Cardiac septum (tissue), 1 donor: Measurements from ENCODE around the gene KRT27. TPM values are rescaled to one million over a fixed set of nuclear protein-coding genes. Genes with fewer than 3 reads are reported as not detected.
"Not testable (repeated sequence)": the region's sequence is repeated elsewhere in the genome, so short reads cannot be mapped to it uniquely, and the experiment has no call there.

Experiments used
- DNase-seq: peaks from one replicate; pipeline ENCODE4 v3.0.0-alpha.2; 2020; ENCODE audit warnings: low spot score
- intact Hi-C: fragments of 100-400 bp; cut with DNase I; formaldehyde crosslinking; loops from one replicate; pipeline ENCODE4 v1.14.0; 2022
- long read RNA-seq: library from polyadenylated mRNA; unstranded; transcript quantifications from one replicate; pipeline ENCODE4 v2.0.0, GENCODE V29; 2021
- total RNA-seq: library from RNA; stranded (reverse); fragmentation: NEBNext Ultra II Directional; extraction: Animal tissue kit (Norgen Biotek cat#: 25700); gene quantifications from one replicate; pipeline ENCODE4 v1.2.1, GENCODE V29; 2021
- donor health status: DM: no; HTN: no; CAD: no.

Gene KRT27, protein sequence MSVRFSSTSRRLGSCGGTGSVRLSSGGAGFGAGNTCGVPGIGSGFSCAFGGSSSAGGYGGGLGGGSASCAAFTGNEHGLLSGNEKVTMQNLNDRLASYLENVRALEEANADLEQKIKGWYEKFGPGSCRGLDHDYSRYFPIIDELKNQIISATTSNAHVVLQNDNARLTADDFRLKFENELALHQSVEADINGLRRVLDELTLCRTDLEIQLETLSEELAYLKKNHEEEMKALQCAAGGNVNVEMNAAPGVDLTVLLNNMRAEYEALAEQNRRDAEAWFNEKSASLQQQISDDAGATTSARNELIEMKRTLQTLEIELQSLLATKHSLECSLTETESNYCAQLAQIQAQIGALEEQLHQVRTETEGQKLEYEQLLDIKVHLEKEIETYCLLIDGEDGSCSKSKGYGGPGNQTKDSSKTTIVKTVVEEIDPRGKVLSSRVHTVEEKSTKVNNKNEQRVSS
- total RNA-seq: not detected
- long read RNA-seq: 0 reads

DNA sequence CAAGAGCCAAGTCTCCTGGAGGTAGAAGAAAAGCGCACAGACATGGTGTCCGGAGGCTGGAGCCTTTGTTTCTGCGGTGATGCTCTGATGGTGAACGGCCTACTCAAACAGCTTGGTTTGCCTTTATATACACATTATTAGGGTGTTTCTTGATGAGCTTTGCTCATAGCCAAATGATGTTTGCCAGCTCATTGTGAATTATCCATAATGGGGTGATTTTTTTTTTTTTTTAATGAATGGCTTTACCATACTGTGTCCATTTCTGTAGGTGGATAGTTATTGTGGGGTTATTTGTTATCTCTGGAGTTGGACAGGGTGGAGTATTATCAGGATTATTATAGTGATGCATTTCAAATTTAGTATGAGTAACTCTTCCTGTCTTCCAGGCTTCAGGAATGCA, at the start of gene KRT27:
Gene KRT27, minus strand, starts transcription at position 101 of the 400 bp plus-strand sequence. Its CDS starts 57 bp downstream, at position 44.
- no peak for DNase-seq
- intact Hi-C loops: no loop called here

DNA sequence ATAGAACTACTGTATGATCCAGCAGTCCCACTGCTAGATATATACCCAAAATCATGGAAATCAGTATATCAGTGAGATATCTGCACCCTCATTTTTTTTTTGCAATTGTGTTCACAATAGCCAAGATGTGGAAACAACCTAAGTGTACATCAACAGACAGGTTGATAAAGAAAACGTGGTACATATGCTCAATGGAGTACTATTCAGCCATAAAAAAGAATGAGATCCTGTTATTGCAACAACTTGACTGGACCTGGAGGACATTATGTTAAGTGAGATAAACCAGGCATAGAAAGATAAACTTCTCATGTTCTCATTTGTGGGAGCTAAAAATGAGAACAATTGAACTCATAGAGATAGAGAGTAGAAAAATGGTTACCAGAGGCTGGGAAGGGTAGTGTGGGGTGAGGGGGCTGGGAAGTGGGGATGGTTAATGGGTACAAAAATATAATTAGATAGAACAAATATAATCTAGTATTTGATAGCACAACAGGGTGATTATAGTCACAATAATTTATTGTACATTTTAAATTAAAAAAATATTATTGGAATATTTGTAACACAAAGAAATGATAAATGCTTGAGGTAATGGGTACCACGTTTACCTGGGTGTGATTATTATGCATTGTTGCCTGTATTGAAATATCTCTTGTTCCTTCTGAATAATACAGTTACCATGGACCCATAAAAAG, 47.9 kb upstream of the KRT27 start:
- no peak for DNase-seq
- intact Hi-C loops: no loop called here

- intact Hi-C loops: no loop called here
- DNase-seq: no peak
These were observed 46.2 kb upstream of the KRT27 start for GRCh38 chr17:40828454-40829044.

DNA sequence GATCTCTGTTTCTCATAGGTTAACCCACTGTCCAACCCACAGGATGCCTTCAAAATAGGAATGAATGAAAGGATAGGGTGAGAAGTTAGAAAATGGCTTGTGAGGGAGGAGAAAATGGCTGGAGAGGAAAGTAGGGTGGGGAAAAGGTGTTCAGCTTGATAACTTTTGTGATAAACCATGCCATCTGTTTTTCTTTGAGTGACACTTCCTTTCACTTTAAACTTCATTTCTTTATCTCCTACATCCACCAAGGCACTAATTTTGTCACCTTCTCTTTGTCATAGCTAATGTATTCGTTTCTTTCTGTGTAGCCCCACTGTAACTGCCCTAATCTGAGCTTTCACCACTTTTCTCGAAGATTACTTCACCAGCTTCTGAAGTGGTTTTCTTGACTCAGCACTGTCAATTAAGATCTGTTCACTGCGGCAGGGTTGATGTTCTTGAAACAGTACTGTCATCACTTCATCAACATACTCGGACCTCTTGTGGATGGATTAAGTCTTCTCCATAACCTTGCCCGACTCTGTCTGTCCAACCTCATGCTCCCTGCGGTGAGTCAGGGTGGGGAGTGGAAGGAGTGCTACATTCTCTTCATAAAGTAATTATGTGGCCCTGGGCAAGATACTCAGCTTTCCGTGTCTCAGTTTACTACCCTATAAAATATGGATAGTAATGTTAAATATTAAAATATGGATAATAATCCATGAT, 45.5 kb upstream of the KRT27 start:
- DNase-seq: no peak
- intact Hi-C loops: no loop called here

DNA sequence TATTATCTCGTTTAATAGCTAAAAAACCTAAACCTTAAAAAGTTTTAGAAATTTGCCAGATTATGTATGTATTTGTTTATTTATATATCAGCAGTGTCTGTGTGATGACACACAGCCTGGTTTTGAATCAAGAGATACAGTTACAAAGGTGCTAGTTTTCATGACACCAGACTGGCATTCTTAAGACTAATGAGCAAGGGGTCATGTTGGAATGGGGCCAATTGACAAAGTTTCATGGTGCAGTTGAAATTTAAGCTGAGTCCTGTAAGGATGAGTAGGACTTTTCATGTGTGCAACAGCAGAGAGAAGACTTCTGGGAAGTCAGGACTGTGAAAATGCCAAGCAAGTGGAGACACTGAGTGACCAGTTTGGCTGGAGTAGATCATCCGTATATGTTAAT, 43.2 kb upstream of the KRT27 start:
- intact Hi-C loops: no loop called here

GRCh38 chr17:40824015-40824832, 41.9 kb upstream of the KRT27 start:
- DNase-seq: no peak
- intact Hi-C loops: no loop called here

More for the DNA sequence above, 43.2 kb upstream of the KRT27 start:
- no peak for DNase-seq

GRCh38 chr17:40822132-40822812, 39.9 kb upstream of the KRT27 start, which contains the start of gene KRT10:
TSS of gene KRT10 (minus strand) at chr17:40822614. CDS start at chr17:40822585, 29 bp downstream.
- no peak for DNase-seq
- intact Hi-C loops: no loop called here

GRCh38 chr17:40821536-40821935, 39.2 kb upstream of the KRT27 start:
- no peak for DNase-seq
- intact Hi-C loops: no loop called here

GRCh38 chr17:40820228-40820838, 38.0 kb upstream of the KRT27 start:
- DNase-seq: no peak
- intact Hi-C loops: no loop called here

GRCh38 chr17:40819528-40820125, 37.3 kb upstream of the KRT27 start:
- DNase-seq: no peak
- intact Hi-C loops: no loop called here

DNA sequence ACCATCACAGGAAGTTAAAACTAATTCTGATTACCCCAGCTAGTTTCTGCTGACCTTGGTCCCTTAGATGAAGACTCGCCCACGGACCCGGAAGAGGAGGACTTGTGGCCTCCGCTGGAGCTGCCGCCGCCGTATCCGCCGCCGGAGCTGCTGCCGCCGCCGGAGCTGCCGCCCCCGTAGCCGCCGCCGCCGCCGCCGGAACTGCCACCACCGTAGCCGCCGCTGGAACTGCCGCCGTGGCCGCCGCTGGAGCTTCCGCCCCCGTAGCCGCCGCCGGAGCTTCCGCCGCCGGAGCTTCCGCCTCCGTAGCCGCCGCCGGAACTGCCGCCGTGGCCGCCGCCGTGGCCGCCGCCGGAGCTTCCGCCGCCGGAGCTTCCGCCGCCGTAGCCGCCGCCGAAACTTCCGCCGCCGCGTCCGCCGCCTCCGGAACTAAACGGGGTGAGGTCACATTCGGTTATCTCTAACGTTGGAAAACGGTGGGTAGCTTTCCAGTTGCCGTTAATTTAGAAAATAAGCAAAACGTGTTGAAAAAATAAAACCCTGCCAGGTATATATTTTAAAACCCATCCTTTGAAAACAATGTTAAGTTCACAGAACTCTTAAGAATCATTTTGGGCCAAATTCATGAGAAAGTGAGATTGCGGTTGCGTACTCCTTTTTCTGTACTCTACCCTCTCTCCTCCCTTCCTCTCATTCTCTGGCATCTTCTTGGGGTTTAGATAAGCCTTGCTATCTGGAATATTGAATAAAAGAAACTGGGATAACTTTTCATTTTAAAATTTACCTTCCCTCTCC, 36.6 kb upstream of the KRT27 start:
- peak; percentile 89 for DNase-seq
- intact Hi-C loops: no loop called here

GRCh38 chr17:40818343-40818732, 36.0 kb upstream of the KRT27 start:
- intact Hi-C loops: no loop called here
- DNase-seq: no peak

DNA sequence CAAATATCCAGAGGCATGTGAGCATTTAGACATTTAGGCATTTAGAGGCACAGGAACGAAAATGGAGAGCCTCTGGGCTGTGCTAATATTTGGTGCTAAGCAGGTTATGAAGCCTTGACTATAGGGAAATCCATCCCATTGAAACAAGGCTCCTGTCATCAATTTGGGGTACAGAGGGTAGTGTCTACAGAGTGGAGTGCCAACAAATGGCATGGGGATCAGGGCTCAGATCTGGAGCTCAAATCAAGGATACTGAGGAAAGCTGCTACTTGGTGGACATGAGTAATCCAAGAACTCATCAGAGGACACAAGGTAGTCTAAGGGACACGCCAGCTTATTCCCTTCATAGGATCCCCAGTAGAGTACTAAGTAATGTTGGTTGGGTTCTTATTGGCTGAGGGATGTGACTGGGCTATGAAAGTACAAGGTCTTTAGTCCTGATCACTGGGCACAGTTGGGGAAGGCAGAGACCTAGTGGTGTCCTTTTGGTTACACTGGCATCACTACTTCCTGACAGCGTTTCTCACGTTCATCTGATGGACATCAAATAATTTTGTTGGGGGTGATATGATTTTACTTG, 34.8 kb upstream of the KRT27 start:
- intact Hi-C loops: no loop called here
- DNase-seq: no peak

DNA sequence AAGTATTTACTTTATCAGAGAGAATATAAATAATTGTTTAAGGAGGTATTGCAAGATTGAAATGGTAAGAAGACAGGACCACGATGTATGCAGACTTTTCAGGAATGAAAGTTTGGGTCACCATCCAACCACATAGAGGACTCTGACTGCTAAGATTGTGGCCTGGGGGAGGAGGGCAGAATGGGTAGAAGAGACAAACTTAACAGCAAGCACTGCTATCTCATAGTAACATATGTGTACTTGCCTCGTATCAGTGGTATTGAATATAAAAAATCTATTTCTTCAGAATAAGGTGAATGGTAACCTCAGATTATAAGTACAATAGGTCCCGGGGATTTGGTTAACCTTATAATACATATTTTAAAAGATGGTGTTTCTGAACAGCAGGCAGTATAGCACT, 34.2 kb upstream of the KRT27 start:
- DNase-seq: no peak
- intact Hi-C loops: no loop called here

- DNase-seq: no peak
- intact Hi-C loops: no loop called here
These were observed 33.0 kb upstream of the KRT27 start for GRCh38 chr17:40815381-40815780.

- intact Hi-C loops, DNase-seq: not testable (repeated sequence)
These were observed 32.3 kb upstream of the KRT27 start for GRCh38 chr17:40814657-40815056.

DNA sequence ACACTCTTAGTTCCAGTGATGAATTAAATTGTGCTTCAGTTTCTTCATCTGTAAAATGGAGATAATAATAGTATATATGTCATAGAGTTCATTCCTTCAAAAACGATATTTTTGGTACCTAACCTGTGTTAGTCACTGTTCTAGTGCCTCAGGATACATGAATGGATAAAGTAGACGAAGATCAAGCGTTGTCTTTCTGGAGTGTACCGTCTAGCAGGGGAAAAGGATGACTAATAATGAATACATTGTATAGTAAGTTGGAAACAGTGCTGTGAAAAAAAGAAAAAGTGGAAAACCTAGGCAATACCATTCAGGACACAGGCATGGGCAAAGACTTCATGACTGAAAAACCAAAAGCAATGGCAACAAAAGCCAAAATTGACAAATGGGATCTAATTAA, 31.5 kb upstream of the KRT27 start:
- intact Hi-C loops: no loop called here
- DNase-seq: no peak
